ENCODE measurements around the gene MCM3AP. TPM values are rescaled to one million over a fixed set of nuclear protein-coding genes. Genes with fewer than 3 reads are reported as not detected.

Gene MCM3AP
- total RNA-seq, 1 experiment from 2014 or later: 88.4 TPM

DNA sequence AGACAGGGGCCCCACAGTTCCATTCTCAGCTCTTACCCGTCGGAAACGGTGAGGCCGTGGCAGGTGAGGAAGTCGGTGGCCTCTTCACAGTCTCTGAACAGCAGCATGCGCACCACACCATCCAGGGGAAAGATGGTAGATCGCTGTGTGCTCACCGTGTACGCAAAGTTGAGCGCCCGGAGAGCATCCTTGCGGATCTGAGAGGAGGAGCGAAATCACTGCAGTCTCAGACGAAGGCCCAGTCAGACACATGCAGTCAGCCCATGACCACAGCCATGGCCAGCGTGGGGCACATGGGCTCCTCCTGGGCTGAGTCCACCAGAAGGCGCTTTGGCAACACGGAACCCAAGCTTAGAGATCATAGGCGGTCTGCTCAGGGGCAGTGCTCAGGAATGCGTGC lies 18.5 kb downstream of the MCM3AP start:
- Histone ChIP-seq H3K4me3 (replicated peaks in 1 of 2; ENCODE audit: low read depth in 1 of 2, low read length in 2 of 2) (no peak overlapping the region), H3K9me3 (ENCODE audit: control insufficient read depth in 1 of 2, insufficient read depth in 1 of 2, low read depth in 1 of 2, low read length in 2 of 2) (no peaks in the 10 kb centered on the region), H3K36me3 (ENCODE audit: control insufficient read depth in 1 of 2, insufficient read depth in 2 of 2, low read length in 2 of 2) (peaks cover 29 to 60% of the 10 kb centered on the region in 2 experiments), H3K9me2 (ENCODE audit: insufficient read depth) (no peaks in the 10 kb centered on the region), H3K27ac (ENCODE audit: low read depth, low read length) (no peak overlapping the region), H3K79me2 (ENCODE audit: insufficient read depth, low read length) (no peaks in the 10 kb centered on the region; the same call in 1 of the 2 replicates), H4K20me1 (ENCODE audit: insufficient read depth) (no peaks in the 10 kb centered on the region), H3K27me3 (ENCODE audit: insufficient read depth, low read length) (no peaks in the 10 kb centered on the region), H3K9ac (ENCODE audit: low read length) (no peak overlapping the region), H3K4me1 (ENCODE audit: control insufficient read depth in 1 of 2, insufficient read depth in 2 of 2, low read length in 2 of 2) (no peaks in the 10 kb centered on the region), H3K4me2 (ENCODE audit: low read length) (no peak overlapping the region), H2AFZ (ENCODE audit: low read depth, low read length, poor library complexity, severe bottlenecking) (no peak overlapping the region)
- intact Hi-C loops (cut with micrococcal nuclease): no loop called here
- BruUV-seq (replicated peaks): no TSS peak
- CTCF ChIA-PET: no interaction called here
- TF ChIP-seq TCF7L2 (IDR thresholded peaks at IDR 0.05; ENCODE audit: borderline replicate concordance, extremely low read depth, insufficient read depth, insufficient read length): no peak
- TF ChIP-seq, protein P1, sequence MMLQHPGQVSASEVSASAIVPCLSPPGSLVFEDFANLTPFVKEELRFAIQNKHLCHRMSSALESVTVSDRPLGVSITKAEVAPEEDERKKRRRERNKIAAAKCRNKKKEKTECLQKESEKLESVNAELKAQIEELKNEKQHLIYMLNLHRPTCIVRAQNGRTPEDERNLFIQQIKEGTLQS (IDR thresholded peaks at IDR 0.05): no peak
- TF ChIP-seq FOSL1 (IDR thresholded peaks at IDR 0.05; ENCODE audit: low read depth): no peak
- no peak for TF ChIP-seq POLR2A (IDR thresholded peaks at IDR 0.05; ENCODE audit: borderline replicate concordance, extremely low read depth, insufficient read depth, insufficient read length)
- no peak for TF ChIP-seq JUND (IDR thresholded peaks at IDR 0.05)
- TF ChIP-seq ZNF274 (IDR thresholded peaks at IDR 0.05; ENCODE audit: low read depth, low read length): no peak
- TF ChIP-seq CEBPB (IDR thresholded peaks at IDR 0.05; ENCODE audit: low read depth): no peak
- no peak for TF ChIP-seq EGR1 (IDR thresholded peaks at IDR 0.05; ENCODE audit: low read depth)
- TF ChIP-seq, protein P2, sequence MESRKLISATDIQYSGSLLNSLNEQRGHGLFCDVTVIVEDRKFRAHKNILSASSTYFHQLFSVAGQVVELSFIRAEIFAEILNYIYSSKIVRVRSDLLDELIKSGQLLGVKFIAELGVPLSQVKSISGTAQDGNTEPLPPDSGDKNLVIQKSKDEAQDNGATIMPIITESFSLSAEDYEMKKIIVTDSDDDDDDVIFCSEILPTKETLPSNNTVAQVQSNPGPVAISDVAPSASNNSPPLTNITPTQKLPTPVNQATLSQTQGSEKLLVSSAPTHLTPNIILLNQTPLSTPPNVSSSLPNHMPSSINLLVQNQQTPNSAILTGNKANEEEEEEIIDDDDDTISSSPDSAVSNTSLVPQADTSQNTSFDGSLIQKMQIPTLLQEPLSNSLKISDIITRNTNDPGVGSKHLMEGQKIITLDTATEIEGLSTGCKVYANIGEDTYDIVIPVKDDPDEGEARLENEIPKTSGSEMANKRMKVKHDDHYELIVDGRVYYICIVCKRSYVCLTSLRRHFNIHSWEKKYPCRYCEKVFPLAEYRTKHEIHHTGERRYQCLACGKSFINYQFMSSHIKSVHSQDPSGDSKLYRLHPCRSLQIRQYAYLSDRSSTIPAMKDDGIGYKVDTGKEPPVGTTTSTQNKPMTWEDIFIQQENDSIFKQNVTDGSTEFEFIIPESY (IDR thresholded peaks at IDR 0.05; ENCODE audit: extremely low read depth, insufficient replicate concordance, low read length): no peak
- TF ChIP-seq ELF1 (IDR thresholded peaks at IDR 0.05; ENCODE audit: borderline replicate concordance, low read depth): no peak
- TF ChIP-seq SP1 (IDR thresholded peaks at IDR 0.05; ENCODE audit: low read depth): no peak
- TF ChIP-seq CTCF (IDR thresholded peaks at IDR 0.05 in 2 of 3, conservative IDR thresholded peaks at IDR 0.05 in 1 of 3; ENCODE audit: borderline replicate concordance in 1 of 3, insufficient read depth in 1 of 3, low read depth in 2 of 3, low read length in 2 of 3): no peak
- no peak for TF ChIP-seq SRF (IDR thresholded peaks at IDR 0.05; ENCODE audit: low read depth)
- TF ChIP-seq ZFX (IDR thresholded peaks at IDR 0.05): no peak
- TF ChIP-seq EZH2 (IDR thresholded peaks at IDR 0.05): no peak
- TF ChIP-seq RAD21 (IDR thresholded peaks at IDR 0.05; ENCODE audit: low read depth): no peak
- RAD21 ChIA-PET (ENCODE audit: low non-redundant PET in 1 of 2, low total read pairs in 2 of 2, uncharacterized antibody in 2 of 2, unreplicated experiment in 2 of 2): no interaction called here
- no peak for DNase-seq (ENCODE audit: low read depth, low spot score)
- POLR2A ChIA-PET: no interaction called here
- ATAC-seq: no peak
